Measurements from ENCODE around the gene PPP1R14C. TPM values are rescaled to one million over a fixed set of nuclear protein-coding genes. Genes with fewer than 3 reads are reported as not detected.

The PPP1R14C gene
- total and polyA plus RNA-seq, 2 experiments from 2014 or later, result 2.1 to 5.2 TPM

DNA sequence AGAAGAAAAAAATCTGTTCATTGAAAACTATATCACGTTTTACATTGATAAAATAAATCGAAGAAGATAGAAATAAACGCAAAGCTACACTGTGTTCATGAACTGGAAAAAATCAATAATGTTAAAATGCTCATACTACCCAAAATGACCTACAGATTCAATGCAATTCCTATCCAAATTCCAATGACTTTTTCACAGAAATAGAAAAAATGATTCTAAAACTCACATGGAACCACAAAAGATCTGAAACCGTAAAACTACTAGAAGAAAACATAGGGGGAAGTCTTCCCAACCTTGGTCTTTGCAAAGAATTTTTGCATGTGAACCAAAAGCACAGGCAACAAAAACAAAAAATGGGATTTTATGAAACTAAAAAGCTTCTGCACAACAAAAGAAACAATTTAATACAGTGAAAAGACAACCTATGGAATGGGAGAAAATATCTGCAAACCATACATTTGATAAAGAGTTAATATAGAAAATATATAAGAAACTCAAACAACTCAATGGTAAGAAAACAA is 40.0 kb upstream of the PPP1R14C start:
- DNase-seq (ENCODE audit: low spot score), result no peak
- Histone ChIP-seq H2AFZ (no peak overlapping the region), H3K9me2 (replicated peaks; ENCODE audit: insufficient read depth) (no peaks in the 10 kb centered on the region), H3K4me1 (ENCODE audit: insufficient read depth) (no peaks in the 10 kb centered on the region), H4K20me1 (ENCODE audit: insufficient read depth, poor library complexity, severe bottlenecking) (no peaks in the 10 kb centered on the region), H3K27me3 (no peaks in the 10 kb centered on the region), H3K9me3 (ENCODE audit: low read depth) (no peaks in the 10 kb centered on the region), H3K36me3 (replicated peaks; ENCODE audit: insufficient read depth, low read depth) (no peaks in the 10 kb centered on the region), H3K27ac (no peak overlapping the region), H3K4me2 (no peak overlapping the region), H3K4me3 (no peak overlapping the region), H3K79me2 (no peaks in the 10 kb centered on the region)
- TF ChIP-seq EZH2 (IDR thresholded peaks at IDR 0.05; ENCODE audit: borderline replicate concordance) (no peak), EZH2phosphoT487 (IDR thresholded peaks at IDR 0.05; ENCODE audit: low read depth, severe bottlenecking, unreplicated experiment) (no peak), CTCF (IDR thresholded peaks at IDR 0.05; ENCODE audit: poor library complexity) (no peak)
- WGBS (ENCODE audit: low lambda C conversion rate, missing lambda C conversion rate), result 95% methylated on average over 4 of the region's 4 CpGs

- Histone ChIP-seq H3K79me2 (no peaks in the 10 kb centered on the region), H3K4me3 (no peak overlapping the region), H3K4me1 (ENCODE audit: insufficient read depth) (no peaks in the 10 kb centered on the region), H3K36me3 (replicated peaks; ENCODE audit: insufficient read depth, low read depth) (no peaks in the 10 kb centered on the region), H3K4me2 (no peak overlapping the region), H3K27me3 (no peaks in the 10 kb centered on the region), H2AFZ (no peak overlapping the region), H4K20me1 (ENCODE audit: insufficient read depth, poor library complexity, severe bottlenecking) (no peaks in the 10 kb centered on the region), H3K9me3 (ENCODE audit: low read depth) (no peaks in the 10 kb centered on the region), H3K27ac (no peak overlapping the region), H3K9me2 (replicated peaks; ENCODE audit: insufficient read depth) (no peaks in the 10 kb centered on the region)
- no peak for DNase-seq (ENCODE audit: low spot score)
- TF ChIP-seq EZH2 (IDR thresholded peaks at IDR 0.05; ENCODE audit: borderline replicate concordance), result no peak
- TF ChIP-seq CTCF (IDR thresholded peaks at IDR 0.05; ENCODE audit: poor library complexity), result no peak
- no peak for TF ChIP-seq EZH2phosphoT487 (IDR thresholded peaks at IDR 0.05; ENCODE audit: low read depth, severe bottlenecking, unreplicated experiment)
- WGBS (ENCODE audit: low lambda C conversion rate, missing lambda C conversion rate), result 90% methylated on average over 6 of the region's 6 CpGs
Observed at GRCh38 chr6:150112233-150112632, 30.6 kb upstream of the PPP1R14C start.

DNA sequence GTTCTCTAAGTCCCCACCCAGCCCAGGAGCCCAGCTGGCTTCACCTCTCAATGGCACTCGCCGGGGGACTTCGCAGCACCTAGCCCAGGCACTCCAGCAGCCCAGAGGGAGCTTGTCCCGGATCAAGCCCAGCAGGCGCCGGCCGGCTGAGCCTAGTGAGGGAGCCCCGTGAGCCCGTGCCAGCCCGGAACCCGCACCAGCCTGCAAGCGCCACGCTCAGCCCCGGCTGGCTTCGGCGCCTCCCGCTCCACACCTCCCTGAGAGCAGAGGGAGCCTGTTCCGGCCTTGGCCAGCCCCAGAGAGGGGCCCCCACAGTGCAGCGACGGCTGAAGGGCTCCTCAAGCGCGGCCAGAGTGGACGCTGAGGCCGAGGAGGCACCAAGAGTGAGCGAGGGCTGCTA is 27.1 kb upstream of the PPP1R14C start:
- Histone ChIP-seq H3K4me2 (no peak overlapping the region), H3K4me1 (ENCODE audit: insufficient read depth) (peaks cover 4% of the 10 kb centered on the region), H3K36me3 (replicated peaks; ENCODE audit: insufficient read depth, low read depth) (no peaks in the 10 kb centered on the region), H3K9me3 (ENCODE audit: low read depth) (no peaks in the 10 kb centered on the region), H3K27me3 (no peaks in the 10 kb centered on the region), H2AFZ (no peak overlapping the region), H4K20me1 (ENCODE audit: insufficient read depth, poor library complexity, severe bottlenecking) (no peaks in the 10 kb centered on the region), H3K27ac (no peak overlapping the region), H3K4me3 (no peak overlapping the region), H3K9me2 (replicated peaks; ENCODE audit: insufficient read depth) (no peaks in the 10 kb centered on the region), H3K79me2 (no peaks in the 10 kb centered on the region)
- DNase-seq (ENCODE audit: low spot score), result no peak
- TF ChIP-seq CTCF (IDR thresholded peaks at IDR 0.05; ENCODE audit: poor library complexity) (no peak), EZH2phosphoT487 (IDR thresholded peaks at IDR 0.05; ENCODE audit: low read depth, severe bottlenecking, unreplicated experiment) (no peak), EZH2 (IDR thresholded peaks at IDR 0.05; ENCODE audit: borderline replicate concordance) (no peak)
- 96% methylated on average over 23 of the region's 25 CpGs for WGBS (ENCODE audit: low lambda C conversion rate, missing lambda C conversion rate)
